Nephron progenitor cell (in vitro differentiated cells): Measurements from ENCODE around the gene FASN.

Experiments used
- DNase-seq: peaks from one replicate; pipeline ENCODE4 v3.0.0; 2021
- H3K27ac Mint-ChIP-seq: 2 replicates; pipeline ENCODE4 v1.8.0; 2021; ENCODE audit warnings: mild to moderate bottlenecking, moderate library complexity, mixed read lengths
- H3K27me3 Mint-ChIP-seq: 2 replicates; pipeline ENCODE4 v1.8.0; 2021; ENCODE audit warnings: mild to moderate bottlenecking, low read depth, mixed read lengths; ENCODE audit not compliant: poor library complexity
- H3K36me3 Mint-ChIP-seq: 2 replicates; pipeline ENCODE4 v1.8.0; 2021; ENCODE audit warnings: low read depth, mixed read lengths
- H3K4me1 Mint-ChIP-seq: 2 replicates; pipeline ENCODE4 v1.8.0; 2021; ENCODE audit warnings: mixed read lengths
- H3K4me3 Mint-ChIP-seq: 2 replicates; pipeline ENCODE4 v1.8.0; 2021; ENCODE audit warnings: mild to moderate bottlenecking, moderate library complexity, mixed read lengths
- H3K9me3 Mint-ChIP-seq: 2 replicates; pipeline ENCODE4 v1.8.0; 2021; ENCODE audit warnings: mild to moderate bottlenecking, moderate library complexity, mixed read lengths
- CTCF ChIP-seq: fragments of 200-600 bp; sonication (generic); IDR thresholded peaks from 2 replicates; pipeline ENCODE4 v1.5.0; 2021; ENCODE audit warnings: antibody characterized with exemption

Gene FASN

GRCh38 chr17:82118815-82119380, 20.9 kb upstream of the FASN start:
- no peaks in the 10 kb centered on the region for H3K27me3 Mint-ChIP-seq
- H3K4me3 Mint-ChIP-seq, result peak overlapping the region; percentile 41
- peaks cover 60% of the 10 kb centered on the region for H3K4me1 Mint-ChIP-seq
- H3K9me3 Mint-ChIP-seq, result no peaks in the 10 kb centered on the region
- H3K36me3 Mint-ChIP-seq, result peaks cover 11% of the 10 kb centered on the region
- no peak for TF ChIP-seq CTCF
- H3K27ac Mint-ChIP-seq, result peak overlapping the region; percentile 46
- DNase-seq, result no peak

- no peak overlapping the region for H3K4me3 Mint-ChIP-seq
- no peaks in the 10 kb centered on the region for H3K27me3 Mint-ChIP-seq
- H3K36me3 Mint-ChIP-seq, result peaks cover 8% of the 10 kb centered on the region
- TF ChIP-seq CTCF, result no peak
- H3K27ac Mint-ChIP-seq, result peak overlapping the region; percentile 94
- peaks cover 65% of the 10 kb centered on the region for H3K4me1 Mint-ChIP-seq
- H3K9me3 Mint-ChIP-seq, result no peaks in the 10 kb centered on the region
- DNase-seq, result no peak
These were observed 20.3 kb upstream of the FASN start for GRCh38 chr17:82118168-82118814.

GRCh38 chr17:82117139-82118090, 19.4 kb upstream of the FASN start:
- no peak overlapping the region for H3K4me3 Mint-ChIP-seq
- H3K4me1 Mint-ChIP-seq, result peaks cover 61% of the 10 kb centered on the region
- no peak for TF ChIP-seq CTCF
- peaks cover 6% of the 10 kb centered on the region for H3K36me3 Mint-ChIP-seq
- no peaks in the 10 kb centered on the region for H3K27me3 Mint-ChIP-seq
- H3K27ac Mint-ChIP-seq, result peak overlapping the region; percentile 94
- no peaks in the 10 kb centered on the region for H3K9me3 Mint-ChIP-seq
- DNase-seq, result no peak

- Mint-ChIP-seq H3K9me3 (no peaks in the 10 kb centered on the region), H3K27me3 (no peaks in the 10 kb centered on the region), H3K4me1 (peaks cover 62% of the 10 kb centered on the region), H3K36me3 (peaks cover 18% of the 10 kb centered on the region), H3K27ac (no peak overlapping the region), H3K4me3 (no peak overlapping the region)
- TF ChIP-seq CTCF, result no peak
- DNase-seq, result no peak
These were observed 18.2 kb upstream of the FASN start for GRCh38 chr17:82116246-82116645.

GRCh38 chr17:82114872-82115271, 16.8 kb upstream of the FASN start:
- no peak overlapping the region for H3K27ac Mint-ChIP-seq
- H3K36me3 Mint-ChIP-seq, result peaks cover 27% of the 10 kb centered on the region
- DNase-seq, result no peak
- no peaks in the 10 kb centered on the region for H3K9me3 Mint-ChIP-seq
- no peak overlapping the region for H3K4me3 Mint-ChIP-seq
- TF ChIP-seq CTCF, result no peak
- H3K27me3 Mint-ChIP-seq, result no peaks in the 10 kb centered on the region
- H3K4me1 Mint-ChIP-seq, result peaks cover 65% of the 10 kb centered on the region
